ENCODE results near the gene GLTPD2.
"Not testable (repeated sequence)": the region's sequence is repeated elsewhere in the genome, so short reads cannot be mapped to it uniquely, and the experiment has no call there.

GLTPD2 gene

DNA sequence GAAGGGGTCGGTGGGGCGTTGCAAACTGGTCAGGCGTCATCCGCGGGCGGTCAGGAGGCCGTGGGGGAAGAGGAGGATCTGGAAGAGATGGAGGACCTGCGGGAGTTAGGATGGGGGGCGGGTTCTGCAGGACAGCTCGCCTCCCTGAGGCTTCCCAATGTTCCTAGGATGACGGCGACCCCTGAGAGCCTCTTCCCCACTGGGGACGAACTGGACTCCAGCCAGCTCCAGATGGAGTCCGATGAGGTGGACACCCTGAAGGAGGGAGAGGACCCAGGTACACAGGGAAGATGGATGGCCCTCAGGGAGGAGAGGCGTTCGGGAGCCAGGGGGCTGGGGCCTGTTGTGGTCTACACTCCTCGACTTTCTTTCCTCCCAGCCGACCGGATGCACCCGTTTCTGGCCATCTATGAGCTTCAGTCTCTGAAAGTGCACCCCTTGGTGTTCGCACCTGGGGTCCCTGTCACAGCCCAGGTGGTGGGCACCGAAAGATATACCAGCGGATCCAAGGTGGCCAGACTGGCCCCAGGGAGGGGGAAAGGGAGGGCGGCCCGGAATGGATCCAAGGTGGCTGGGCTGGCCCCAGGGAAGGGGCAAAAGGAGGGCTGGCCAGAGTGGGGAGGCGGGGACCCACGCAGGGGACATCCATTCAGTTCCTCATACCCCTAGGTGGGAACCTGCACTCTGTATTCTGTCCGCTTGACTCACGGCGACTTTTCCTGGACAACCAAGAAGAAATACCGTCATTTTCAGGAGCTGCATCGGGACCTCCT, 19.0 kb downstream of the GLTPD2 start:
- peak in 1 of 56 donors; percentile 21 for DNase-seq

DNA sequence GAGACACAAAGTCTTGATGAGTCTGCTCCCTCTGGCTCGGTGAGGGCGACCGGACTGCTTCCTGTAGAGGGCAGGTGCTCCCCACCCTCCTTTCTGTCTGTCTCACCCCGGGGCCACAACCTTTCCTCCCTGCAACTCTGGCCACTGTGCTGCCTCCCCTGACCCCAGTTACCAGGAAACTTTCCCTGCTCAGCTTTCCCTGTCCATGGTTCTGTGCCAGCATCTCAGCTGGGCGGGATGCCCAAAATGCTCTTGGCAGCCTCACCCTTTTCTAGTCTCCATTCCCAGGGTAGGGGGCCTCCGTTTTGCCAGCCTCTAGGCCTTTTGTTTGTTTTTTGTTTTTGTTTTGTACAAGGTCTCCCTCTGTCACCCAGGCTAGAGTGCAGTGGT, 19.6 kb downstream of the GLTPD2 start:
- DNase-seq, result peak in 43 of 56 donors; percentile 15 to 78 (median 47)

- no peak for DNase-seq
Observed at GRCh38 chr17:4810696-4811290, 22.0 kb downstream of the GLTPD2 start.

DNA sequence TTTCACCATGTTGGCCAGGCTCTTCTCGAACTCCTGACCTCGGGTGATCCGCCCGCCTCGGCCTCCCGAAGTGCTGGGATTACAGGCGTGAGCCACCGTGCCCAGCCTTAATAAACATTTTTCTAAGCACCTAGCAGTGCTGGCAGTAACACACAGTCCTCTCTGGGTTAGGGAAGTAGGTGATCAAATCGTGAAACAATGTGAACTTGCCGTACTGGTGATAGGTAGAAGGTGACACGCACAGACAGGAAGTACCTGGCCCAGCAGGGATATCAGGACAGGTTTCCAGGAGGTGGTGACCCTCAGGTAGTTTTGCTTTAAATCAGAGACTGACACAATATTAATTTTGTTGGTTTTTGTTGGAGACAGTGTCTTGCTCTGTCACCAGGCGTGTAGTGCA, 22.7 kb downstream of the GLTPD2 start:
- DNase-seq, result no peak

DNA sequence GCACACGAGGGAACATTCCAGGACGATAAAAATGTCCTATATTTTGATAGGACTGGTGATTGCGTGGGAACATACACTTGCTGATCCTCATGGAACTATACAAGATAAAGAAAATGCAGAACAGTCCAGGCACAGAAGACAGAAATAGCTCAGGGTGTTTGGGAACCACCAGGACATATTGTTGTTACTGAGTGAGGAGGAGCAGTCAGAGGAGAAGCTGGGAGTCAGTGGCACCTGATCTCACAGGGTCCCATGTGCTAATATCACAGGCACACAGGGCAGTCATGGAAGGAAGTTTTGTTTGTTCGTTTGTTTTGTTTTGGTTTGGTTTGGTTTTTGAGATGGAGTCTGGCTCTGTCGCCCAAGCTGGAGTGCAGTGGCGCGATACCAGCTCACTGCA, 23.9 kb downstream of the GLTPD2 start:
- no peak for DNase-seq

DNA sequence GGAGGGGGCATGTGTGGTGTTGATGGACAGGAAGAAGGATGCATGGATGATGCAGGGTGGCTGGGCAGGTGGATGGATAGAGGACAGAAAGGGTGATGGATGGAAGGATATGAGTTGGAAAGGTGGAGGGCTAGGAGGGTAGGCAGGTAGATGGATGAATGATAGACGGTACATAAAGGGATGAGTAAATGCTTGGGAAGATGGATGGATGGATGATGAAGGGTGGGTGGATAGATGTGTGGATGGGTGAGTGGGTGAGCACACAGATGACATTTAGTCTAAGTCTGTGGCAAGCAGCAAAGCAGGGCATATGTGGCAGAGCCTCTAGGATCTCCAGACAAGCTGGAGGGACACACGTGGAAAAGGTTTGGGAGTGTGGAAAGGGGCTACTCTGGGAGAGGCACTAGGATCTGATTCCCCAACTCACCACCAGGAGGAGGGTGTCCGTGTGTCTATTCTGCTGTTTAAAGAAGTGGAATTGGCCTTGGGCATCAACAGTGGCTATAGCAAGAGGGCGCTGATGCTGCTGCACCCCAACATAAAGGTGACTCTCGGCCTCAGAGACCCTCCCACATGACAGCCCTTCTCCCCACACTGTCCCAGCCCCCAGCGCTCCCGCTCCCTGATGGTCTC, 26.4 kb downstream of the GLTPD2 start:
- no peak for DNase-seq

- no peak for DNase-seq
Observed at GRCh38 chr17:4816826-4817225, 28.1 kb downstream of the GLTPD2 start.

- DNase-seq, result no peak
Observed at GRCh38 chr17:4818276-4818675, 29.5 kb downstream of the GLTPD2 start.

- no peak for DNase-seq
Observed at GRCh38 chr17:4822835-4823234, 34.1 kb downstream of the GLTPD2 start.

DNA sequence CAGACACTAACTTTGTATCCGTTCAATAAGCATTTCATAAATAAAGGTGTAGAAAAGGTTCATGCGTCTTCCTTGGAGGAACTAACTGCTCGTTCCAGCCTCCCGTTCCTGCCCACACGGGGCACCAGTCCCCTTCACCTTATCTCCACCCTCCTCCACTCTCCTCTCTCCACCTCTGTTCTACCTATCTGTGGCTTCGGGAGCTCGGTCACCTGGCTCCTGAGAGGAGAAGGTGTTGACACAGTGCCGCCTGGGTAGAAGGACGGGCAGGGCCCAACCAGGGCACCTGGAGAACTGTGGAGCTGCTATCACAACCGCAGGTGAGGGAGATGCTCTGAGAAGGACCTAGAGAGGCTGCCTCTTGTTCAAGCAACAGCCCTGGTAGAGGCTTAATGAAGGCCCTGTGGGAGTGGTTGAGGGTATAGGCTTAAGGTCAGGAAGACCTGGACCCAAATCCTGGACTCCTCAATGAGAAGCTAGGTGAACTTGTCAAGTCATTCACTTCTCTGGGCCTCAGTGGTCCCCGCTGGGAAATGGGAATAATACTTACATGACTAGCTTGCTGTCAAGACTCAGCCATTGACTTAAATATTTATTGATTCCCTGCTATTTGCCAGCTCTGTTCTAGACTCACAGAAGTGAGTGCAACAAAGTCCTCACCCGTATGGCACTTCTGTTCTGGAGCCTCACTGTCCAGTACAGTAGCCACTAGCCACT, 34.8 kb downstream of the GLTPD2 start:
- no peak for DNase-seq

- DNase-seq, result no peak
Observed at GRCh38 chr17:4827399-4827798, 38.6 kb downstream of the GLTPD2 start.

DNA sequence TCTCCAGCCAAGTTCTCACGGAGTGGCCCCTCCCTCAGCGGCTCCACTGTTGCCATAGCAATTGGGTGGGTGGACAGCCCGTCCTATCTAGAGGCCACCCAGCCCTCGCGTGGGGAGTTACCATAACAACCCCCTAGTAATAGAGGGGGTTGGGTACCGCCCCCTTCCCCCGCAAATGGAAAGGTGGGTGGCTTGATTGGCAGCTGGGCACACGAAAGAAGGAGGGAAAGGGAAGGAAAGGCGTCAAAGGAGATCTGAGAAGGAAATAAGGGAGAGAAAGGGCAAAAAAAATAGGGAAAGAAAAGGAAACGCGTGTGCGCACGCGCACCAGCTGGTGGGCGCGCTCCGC, 44.0 kb downstream of the GLTPD2 start:
- DNase-seq, result not testable (repeated sequence)

- peak in 55 of 56 donors; percentile 22 to 91 (median 78) for DNase-seq
Observed at GRCh38 chr17:4833178-4833940, 44.6 kb downstream of the GLTPD2 start, which contains the start of gene MINK1. MINK1 (plus strand) TSS chr17:4833340; CDS start chr17:4833584, 244 bp downstream.

DNA sequence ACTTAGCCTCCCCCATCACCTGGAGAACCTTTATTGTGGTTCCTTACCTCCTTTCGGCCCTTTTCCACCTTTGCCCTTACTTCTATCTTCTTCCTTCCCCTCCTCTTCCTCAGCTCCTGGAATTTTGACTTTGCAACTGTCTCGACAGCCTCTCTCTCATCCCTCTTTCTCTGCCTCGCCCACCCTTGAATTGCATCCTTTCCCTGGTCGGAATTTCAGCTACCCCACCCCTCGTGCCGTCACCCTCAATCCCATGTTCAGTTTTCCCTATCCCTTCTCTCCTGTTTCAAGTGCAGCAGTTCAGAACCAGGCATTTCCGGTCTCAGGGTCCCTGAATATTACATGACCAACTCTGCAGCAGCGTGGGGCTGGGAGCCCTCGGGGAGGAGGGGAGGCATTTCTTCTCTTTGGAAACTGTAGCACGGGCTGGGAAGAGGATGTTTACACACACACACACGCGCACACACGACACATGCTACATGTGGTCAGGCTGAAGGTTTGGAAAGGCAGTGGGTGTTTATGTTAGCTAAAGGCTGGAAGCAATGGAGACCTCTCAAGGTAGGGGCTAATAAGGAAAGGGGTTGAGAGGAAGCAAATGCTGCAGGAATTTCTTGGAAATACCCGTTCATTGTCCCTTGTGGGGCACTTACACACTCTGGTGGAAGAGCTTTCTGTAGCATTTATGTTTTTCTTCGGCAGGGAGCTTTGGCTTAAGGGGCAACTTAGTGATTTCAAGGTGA, 45.3 kb downstream of the GLTPD2 start:
- peak in 10 of 56 donors; percentile 13 to 48 (median 28) for DNase-seq

DNA sequence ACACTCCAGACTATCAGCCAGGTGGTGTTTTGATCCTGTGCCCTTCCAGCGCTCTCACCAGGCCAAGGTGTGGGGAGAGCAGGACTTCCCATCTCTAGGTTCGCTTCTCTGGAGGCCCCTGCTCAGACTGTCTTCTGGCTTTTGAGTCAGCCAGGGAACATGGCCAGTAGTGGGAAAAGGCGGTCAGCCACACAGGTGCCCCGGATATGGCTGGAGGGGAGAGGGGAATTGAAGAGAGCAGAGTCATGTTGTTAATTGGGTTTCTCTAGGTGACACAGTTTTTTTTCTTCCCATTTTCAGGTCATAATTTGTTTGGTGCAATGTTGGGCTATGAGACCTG, 45.9 kb downstream of the GLTPD2 start:
- no peak for DNase-seq

GRCh38 chr17:4836221-4836620, 47.5 kb downstream of the GLTPD2 start:
- DNase-seq, result no peak

DNA sequence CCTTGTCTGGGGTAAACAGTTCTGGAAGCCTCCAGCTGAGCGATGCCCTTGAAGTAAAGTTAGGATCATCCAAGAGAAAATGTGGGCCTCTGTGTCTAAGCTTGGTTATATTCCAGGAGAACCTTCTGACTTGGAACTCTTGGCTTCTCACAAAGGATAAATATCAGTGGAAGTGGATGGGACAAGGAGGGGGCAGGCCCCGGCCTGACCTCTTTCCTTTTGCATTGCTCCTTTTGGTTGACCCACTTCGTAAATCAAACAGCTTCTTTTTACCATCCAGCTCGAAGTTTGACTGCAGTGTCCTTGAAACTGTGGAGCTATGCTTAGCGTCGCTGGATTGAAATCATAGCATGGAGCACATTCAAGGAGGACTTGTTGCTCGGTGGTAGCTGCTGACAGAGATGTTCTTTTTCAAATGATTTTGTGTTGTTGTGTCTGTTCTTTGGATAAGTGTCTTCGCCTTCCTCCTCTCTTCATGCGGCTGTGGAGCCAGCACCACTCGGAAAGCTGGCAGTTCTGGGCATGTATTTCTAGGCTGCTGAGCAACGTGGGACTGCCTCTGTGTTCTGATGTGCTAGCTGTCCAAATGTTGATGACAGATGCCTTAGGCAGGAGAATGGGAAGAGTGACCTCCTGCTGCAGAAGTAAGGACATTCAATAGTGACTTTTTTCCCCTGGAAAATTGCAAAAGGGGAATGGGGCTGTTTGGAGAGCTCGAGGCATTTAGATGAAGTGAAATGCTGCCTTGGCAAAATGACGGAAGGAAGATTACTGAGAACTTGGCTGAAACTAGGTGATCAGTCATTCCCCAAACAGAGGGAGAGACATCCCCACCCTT, 48.9 kb downstream of the GLTPD2 start:
- peak in 23 of 56 donors; percentile 11 to 62 (median 36) for DNase-seq

DNA sequence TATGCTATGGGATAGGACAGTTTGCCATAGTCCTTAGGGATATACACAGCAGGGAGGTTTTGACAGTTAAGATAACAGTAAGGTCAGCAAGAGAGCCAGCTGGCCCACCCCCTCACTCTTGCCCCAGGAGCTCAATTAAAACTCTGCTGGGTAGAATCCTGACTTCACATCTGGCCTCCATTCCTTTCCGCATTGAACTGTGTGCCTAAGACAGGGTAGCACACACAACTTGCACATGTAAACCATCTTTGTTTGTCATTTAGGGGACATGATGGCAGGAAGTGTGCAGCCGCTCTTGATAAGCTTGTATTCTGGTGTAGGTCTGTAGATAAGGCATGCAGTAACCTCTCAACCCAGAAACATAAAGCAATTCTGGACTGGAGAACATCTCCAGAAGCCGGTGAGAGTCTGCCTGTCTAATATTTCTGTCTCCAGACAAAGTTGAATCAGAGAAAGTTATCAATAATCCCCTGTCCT, 49.6 kb downstream of the GLTPD2 start:
- DNase-seq, result no peak

GRCh38 chr17:4839221-4839620, 50.5 kb downstream of the GLTPD2 start:
- DNase-seq, result no peak
